Retina (tissue), 1 donor: ENCODE data around the gene CCDC34.

Source experiments
- DNase-seq: peaks from one replicate; pipeline ENCODE4 v3.0.0-alpha.2; 2016

Gene CCDC34

DNA sequence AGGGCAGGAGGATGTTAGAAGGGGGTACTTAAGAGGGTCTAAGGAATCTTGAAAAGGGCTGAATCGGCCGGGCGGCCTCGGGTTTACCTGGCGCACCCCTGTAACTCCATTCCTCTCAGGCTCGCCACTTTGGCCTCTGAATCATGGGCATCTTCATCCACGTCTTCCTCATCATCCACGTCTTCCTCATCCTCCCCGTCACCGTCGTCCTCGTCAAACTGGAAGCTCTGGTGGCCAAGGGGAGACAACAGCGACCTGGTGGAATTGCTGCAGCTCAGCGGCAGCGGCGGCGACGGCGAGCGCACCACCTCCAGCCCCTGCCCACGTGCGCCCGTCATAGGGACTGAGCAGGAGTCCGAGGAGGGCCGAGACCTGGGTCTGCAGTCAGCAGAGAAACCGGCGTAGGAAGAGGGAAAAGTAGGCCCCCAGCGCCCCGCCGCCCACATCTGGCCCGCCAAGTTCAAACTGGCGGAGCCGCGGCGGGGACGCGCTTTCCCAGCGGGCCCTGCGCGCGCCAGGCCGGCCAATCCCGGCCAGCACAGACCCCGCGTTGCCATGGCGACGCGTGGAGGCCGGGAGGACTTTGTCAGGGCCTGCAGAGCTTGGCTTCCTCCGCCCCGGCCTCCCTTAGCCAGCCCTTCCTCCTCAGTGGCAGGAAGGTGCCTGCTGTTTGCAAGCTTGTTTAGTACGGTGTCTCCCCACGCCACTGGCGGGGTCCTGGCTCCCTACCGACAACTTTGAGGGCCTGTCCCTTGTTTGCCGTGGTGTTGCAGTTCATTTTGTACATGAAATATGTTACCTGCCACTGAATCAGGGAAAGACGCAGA, at the start of gene CCDC34:
Gene CCDC34 (minus strand): TSS at position 467 of the 827 bp plus-strand sequence. CDS start 21 bp downstream, at position 446.
- DNase-seq: peak; percentile 97

DNA sequence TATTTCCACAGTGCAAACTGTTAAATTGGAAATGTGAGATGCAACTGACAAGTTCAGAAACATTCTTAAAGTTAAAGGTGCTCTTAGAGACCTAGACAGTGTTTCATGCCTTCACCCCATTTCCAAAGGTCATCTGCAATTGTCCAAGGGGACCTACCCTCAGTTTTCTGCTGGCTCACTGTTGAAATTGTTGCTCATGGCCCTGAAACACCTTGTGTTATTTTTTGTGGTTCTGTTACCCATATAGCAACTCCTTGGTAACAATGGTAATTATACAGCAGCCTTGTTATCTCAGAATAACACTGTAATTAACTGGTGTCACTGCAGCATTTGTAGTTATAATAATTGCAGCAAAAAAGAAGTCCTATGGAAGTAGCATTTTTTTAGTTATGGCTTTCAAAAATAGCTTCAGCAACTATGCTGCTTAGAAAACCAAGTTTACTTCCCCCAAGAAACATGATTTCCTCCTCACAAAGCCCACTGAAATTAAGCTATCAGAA, 49.2 kb upstream of the CCDC34 start:
- no peak for DNase-seq

- no peak for DNase-seq
These were observed 48.3 kb upstream of the CCDC34 start for GRCh38 chr11:27411328-27411727.

DNA sequence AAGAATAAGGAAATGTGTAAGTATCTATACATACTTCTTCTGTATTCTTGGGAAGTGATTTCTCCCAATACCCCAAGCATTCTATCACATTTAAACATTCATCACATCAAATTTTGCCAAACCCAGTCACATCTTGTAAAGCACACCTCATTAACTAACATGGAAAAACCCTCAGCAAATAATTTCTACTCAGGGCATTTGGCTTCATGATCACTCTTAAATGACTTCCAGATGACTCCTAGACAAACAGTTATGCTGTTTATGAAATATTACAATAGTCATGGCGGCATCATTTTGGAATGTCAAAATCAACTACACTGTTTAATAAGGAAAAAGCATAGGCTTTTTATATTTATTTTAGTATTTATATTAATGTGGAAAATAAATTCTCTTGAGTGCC, 47.3 kb upstream of the CCDC34 start:
- no peak for DNase-seq

GRCh38 chr11:27409742-27410141, 46.7 kb upstream of the CCDC34 start:
- no peak for DNase-seq

DNA sequence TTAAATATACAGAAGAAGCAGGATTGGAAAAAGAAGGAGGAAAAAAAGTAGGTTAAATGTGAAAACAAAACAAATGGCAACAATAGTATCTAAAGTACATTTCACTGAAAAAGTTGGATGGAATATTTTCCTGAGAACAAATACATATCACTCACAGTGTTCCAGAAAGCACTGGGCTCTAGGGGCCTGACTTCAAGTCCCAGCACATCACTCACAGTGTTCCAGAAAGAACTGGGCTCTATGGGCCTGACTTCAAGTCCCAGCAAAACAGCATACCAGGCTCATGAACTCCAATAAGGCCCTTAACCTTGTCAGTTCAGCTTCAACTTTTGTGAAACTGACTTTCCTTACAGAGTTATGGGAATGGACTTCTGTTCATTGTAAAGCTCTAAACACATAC, 46.0 kb upstream of the CCDC34 start:
- no peak for DNase-seq

GRCh38 chr11:27408246-27408800, 45.3 kb upstream of the CCDC34 start:
- DNase-seq: no peak

- DNase-seq: no peak
These were observed 43.7 kb upstream of the CCDC34 start for GRCh38 chr11:27406498-27407354.

- no peak for DNase-seq
These were observed 42.1 kb upstream of the CCDC34 start for GRCh38 chr11:27405134-27405533.

GRCh38 chr11:27404427-27404826, 41.4 kb upstream of the CCDC34 start:
- no peak for DNase-seq

- no peak for DNase-seq
These were observed 40.2 kb upstream of the CCDC34 start for GRCh38 chr11:27403195-27403594.

DNA sequence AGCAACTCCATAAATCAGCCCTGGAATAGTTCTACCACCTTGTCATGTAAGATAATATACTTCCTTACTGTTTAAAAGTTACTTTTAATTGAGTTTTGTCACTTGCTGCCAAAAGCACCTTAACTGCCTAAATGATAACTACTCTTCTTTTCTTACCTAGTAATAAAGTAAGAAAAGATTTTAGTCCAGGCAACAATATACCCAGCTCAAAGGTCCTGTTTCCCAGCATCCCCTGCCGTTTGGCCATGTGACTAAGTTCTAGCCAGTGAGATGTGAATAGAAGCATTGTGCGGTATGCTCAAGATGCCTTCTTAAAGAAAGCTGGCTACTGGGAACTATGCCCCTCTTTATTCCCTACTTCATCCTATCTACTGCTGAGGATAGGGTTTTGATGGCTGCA, 39.4 kb upstream of the CCDC34 start:
- no peak for DNase-seq

- no peak for DNase-seq
These were observed 38.9 kb upstream of the CCDC34 start for GRCh38 chr11:27401833-27402316.

DNA sequence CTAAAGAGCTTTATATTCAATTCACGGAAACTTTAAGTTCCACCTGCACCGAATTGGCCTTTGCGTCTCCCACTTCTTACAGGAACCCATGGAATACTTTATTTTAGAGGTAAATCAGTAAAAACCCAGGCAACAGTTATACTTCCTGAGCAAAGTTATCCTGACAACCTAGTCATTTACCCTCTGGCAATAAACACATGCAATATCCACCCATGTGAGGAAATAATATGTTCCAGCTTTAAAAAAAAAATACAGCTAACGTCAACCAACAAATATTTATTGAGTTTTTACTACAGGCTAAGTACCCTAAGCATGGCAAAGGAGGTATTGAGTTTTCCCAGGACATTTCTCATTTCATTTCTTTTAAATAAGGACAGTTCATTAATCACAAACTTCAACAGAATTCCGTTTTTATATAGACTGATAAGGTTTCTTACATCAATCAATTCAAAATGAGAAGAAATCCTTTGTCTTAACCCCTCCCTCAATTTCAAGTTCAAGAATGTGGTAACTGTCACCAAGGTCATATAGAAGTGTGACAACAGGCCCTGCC, 38.3 kb upstream of the CCDC34 start:
- no peak for DNase-seq

- peak; percentile 56 for DNase-seq
These were observed 35.4 kb upstream of the CCDC34 start for GRCh38 chr11:27398400-27398770.

- peak; percentile 53 for DNase-seq
These were observed 34.8 kb upstream of the CCDC34 start for GRCh38 chr11:27397624-27398399.

DNA sequence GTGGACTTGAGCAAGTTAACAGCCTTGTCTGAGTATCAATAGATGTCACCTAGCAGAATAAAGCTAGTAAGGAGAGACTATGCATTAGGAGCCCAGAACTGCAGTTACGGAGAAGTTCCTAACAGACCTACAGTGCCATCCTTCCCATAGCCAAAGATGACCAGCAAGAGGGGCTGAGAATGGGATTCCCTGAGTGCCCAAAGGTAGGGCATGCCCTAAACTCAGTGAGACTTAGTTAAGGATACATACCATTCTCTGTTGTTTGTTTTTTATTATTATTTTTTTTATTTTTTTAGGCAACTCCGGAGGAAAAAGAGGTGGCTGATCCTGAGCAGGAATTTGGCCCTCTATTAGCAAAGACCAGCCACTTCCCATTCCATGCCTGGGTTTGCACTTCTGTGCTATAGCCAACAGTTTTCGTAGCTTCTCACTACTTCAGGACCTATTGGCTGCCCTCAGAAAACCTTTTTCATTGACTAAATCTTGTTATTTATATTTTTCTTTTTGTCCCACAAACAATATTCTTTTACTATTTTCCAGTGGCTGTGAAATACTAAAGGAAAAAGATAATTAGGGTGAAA, 33.3 kb upstream of the CCDC34 start:
- no peak for DNase-seq

- DNase-seq: no peak
These were observed 32.7 kb upstream of the CCDC34 start for GRCh38 chr11:27395556-27396258.

GRCh38 chr11:27394781-27395228, 31.8 kb upstream of the CCDC34 start:
- peak; percentile 43 for DNase-seq

- DNase-seq: peak; percentile 76
These were observed 29.5 kb upstream of the CCDC34 start for GRCh38 chr11:27392278-27393114.
